Measurements from ENCODE around the gene SMYD3.

SMYD3 gene

DNA sequence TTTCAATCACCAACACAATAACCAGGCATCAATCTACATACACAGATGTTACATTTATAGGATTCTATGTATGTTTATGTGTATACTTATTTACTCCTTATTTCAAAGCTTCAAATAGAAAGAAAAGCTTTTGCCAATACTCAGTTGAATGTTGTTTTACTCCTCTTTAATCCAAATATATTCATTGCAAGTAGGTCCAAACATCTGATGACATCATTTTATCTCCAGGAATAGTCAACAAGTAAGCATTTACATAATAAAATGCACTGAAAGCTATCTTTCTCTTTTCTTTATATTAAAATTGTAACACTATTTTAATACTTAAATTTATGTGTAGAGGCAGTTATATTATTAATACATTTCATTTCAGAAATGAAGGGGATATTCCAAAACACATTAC lies 380.5 kb downstream of the SMYD3 start (continued):
- TF ChIP-seq ZNF548 (tag by site-specific recombination; IDR thresholded peaks at IDR 0.05) (no peak), KLF10 (tag by site-specific recombination; IDR thresholded peaks at IDR 0.05) (no peak), KLF16 (tag by site-specific recombination; IDR thresholded peaks at IDR 0.05) (no peak), ELK4 (IDR thresholded peaks at IDR 0.05; ENCODE audit: borderline replicate concordance, low read depth, low read length) (no peak)

DNA sequence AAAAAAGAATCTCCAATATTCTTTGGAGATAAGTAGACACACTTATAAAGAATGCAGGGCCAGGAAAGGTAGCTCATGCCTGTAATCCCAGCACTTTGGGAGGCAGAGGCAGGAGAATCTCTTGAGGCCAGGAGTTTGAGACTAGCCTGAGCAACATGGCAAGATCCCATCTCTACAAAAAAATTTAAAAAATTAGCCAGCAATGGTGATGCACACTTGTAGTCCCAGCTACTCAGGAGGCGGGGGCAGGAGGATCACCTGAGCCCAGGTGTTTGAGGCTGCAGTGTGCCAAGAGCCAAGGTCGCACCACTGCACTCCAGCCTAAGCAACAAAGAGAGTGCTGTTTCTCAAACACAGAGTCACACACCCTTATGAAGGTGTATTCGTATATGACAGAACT lies 385.0 kb downstream of the SMYD3 start:
- Histone ChIP-seq H3K9me3 (ENCODE audit: control insufficient read depth, insufficient read depth, low read depth, low read length) (no peaks in the 10 kb centered on the region), H3K4me1 (ENCODE audit: control insufficient read depth, insufficient read depth, low read length) (no peaks in the 10 kb centered on the region), H3K36me3 (ENCODE audit: control insufficient read depth in 2 of 2, insufficient read depth in 1 of 2, low read length in 2 of 2) (no peaks in the 10 kb centered on the region), H3K27ac (ENCODE audit: extremely low read depth, low read depth, low read length) (no peak overlapping the region), H3K4me3 (ENCODE audit: low read depth, low read length) (no peak overlapping the region)
- TF ChIP-seq ZSCAN23 (tag by site-specific recombination; IDR thresholded peaks at IDR 0.05) (no peak), ZNF488 (tag by site-specific recombination; IDR thresholded peaks at IDR 0.05) (no peak), ZNF18 (tag by site-specific recombination; IDR thresholded peaks at IDR 0.05) (no peak), IKZF3 (tag by site-specific recombination; IDR thresholded peaks at IDR 0.05) (no peak), ZNF658 (tag by site-specific recombination; IDR thresholded peaks at IDR 0.05) (no peak), ZNF19 (tag by site-specific recombination; IDR thresholded peaks at IDR 0.05; ENCODE audit: low read depth) (no peak), BCL11A (tag by site-specific recombination; IDR thresholded peaks at IDR 0.05; ENCODE audit: low read depth) (no peak), KLF7 (tag by site-specific recombination; IDR thresholded peaks at IDR 0.05; ENCODE audit: borderline replicate concordance) (no peak), PATZ1 (tag by site-specific recombination; IDR thresholded peaks at IDR 0.05) (no peak), ZNF211 (tag by site-specific recombination; IDR thresholded peaks at IDR 0.05; ENCODE audit: low read depth) (no peak), ZSCAN16 (tag by site-specific recombination; IDR thresholded peaks at IDR 0.05) (no peak), ZNF843 (tag by site-specific recombination; IDR thresholded peaks at IDR 0.05) (no peak)
- TF ChIP-seq, protein P1, sequence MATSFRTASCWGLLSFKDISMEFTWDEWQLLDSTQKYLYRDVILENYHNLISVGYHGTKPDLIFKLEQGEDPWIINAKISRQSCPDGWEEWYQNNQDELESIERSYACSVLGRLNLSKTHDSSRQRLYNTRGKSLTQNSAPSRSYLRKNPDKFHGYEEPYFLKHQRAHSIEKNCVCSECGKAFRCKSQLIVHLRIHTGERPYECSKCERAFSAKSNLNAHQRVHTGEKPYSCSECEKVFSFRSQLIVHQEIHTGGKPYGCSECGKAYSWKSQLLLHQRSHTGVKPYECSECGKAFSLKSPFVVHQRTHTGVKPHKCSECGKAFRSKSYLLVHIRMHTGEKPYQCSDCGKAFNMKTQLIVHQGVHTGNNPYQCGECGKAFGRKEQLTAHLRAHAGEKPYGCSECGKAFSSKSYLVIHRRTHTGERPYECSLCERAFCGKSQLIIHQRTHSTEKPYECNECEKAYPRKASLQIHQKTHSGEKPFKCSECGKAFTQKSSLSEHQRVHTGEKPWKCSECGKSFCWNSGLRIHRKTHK (tag by site-specific recombination; IDR thresholded peaks at IDR 0.05) = no peak
- CTCF ChIA-PET = interaction anchor here (0.7 kb wide), 1 partner anchor 121 kb away, joined by 3 read pairs; no protein-coding TSS in a partner anchor
- POLR2A ChIA-PET = no interaction called here

DNA sequence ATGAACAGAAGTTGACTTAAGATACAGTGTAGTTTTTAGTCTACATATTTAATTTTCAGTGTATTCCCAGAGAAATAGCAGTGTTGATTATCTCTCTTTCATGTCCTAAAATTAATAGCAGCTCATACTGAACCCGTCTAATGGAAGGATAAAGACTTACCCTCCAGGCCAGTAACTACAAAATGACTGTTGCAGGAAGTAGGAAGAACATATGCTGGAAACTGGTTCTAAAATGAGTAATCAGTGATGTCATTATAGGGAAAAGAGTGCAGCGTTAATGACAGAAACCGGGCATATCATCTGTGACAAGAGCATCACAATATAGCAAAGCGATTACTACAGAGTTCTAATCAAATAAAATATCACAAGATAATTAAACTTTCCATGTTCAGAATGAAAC lies 385.5 kb downstream of the SMYD3 start:
- H3K36me3 ChIP-seq (ENCODE audit: control insufficient read depth in 2 of 2, insufficient read depth in 1 of 2, low read length in 2 of 2) = no peaks in the 10 kb centered on the region
- no peaks in the 10 kb centered on the region for H3K9me3 ChIP-seq (ENCODE audit: control insufficient read depth, insufficient read depth, low read depth, low read length)
- no peaks in the 10 kb centered on the region for H3K4me1 ChIP-seq (ENCODE audit: control insufficient read depth, insufficient read depth, low read length)
- TF ChIP-seq ZNF473 (tag by site-specific recombination; IDR thresholded peaks at IDR 0.05) (no peak), BCL11A (tag by site-specific recombination; IDR thresholded peaks at IDR 0.05; ENCODE audit: low read depth) (no peak), ZBTB1 (tag by site-specific recombination; IDR thresholded peaks at IDR 0.05) (no peak), ZNF114 (tag by site-specific recombination; IDR thresholded peaks at IDR 0.05) (no peak)
- TF ChIP-seq, protein P2, sequence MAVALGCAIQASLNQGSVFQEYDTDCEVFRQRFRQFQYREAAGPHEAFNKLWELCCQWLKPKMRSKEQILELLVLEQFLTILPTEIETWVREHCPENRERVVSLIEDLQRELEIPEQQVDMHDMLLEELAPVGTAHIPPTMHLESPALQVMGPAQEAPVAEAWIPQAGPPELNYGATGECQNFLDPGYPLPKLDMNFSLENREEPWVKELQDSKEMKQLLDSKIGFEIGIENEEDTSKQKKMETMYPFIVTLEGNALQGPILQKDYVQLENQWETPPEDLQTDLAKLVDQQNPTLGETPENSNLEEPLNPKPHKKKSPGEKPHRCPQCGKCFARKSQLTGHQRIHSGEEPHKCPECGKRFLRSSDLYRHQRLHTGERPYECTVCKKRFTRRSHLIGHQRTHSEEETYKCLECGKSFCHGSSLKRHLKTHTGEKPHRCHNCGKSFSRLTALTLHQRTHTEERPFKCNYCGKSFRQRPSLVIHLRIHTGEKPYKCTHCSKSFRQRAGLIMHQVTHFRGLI (tag by site-specific recombination; IDR thresholded peaks at IDR 0.05) = no peak
- no peak overlapping the region for H3K4me3 ChIP-seq (ENCODE audit: low read depth, low read length)
- ChIA-PET CTCF (no interaction called here), POLR2A (no interaction called here)
- H3K27ac ChIP-seq (ENCODE audit: extremely low read depth, low read depth, low read length) = no peak overlapping the region
